A549 (cell line): ENCODE measurements around the gene NTN1. TPM values are rescaled to one million over a fixed set of nuclear protein-coding genes. Genes with fewer than 3 reads are reported as not detected.

Source experiments
- ATAC-seq, 2 experiments: fragments of 200-7000 bp in 1 of 2; fragments of >200 bp in 1 of 2; cut with Nextera tagmentation in 1 of 2; cut with Tn5 transposase in 1 of 2; 3 replicates each; pipeline versions ENCODE4 v1.8.0 to v1.9.1; 2018 to 2020; ENCODE audit warnings: mild to moderate bottlenecking in 1 of 2, moderate library complexity in 1 of 2
- CTCF ChIA-PET: fragments of 300-600 bp; sonication (Branson Sonifier 250); formaldehyde crosslinking; extraction: SDS; loops from one replicate; lab custom pipeline; 2021; ENCODE audit warnings: antibody characterized with exemption, inconsistent platforms; lab: Yijun Ruan, JAX
- POLR2A ChIA-PET: fragments of 350-600 bp; formaldehyde crosslinking; extraction: SDS; loops from one replicate; lab custom pipeline; 2021; ENCODE audit warnings: antibody characterized with exemption, inconsistent platforms; lab: Yijun Ruan, JAX
- DNase-seq, 2 experiments: peaks; one replicate each; pipeline versions ENCODE4 v3.0.0 to v3.0.0-alpha.2; 2011 to 2016; ENCODE audit warnings: low read depth in 1 of 2, low spot score in 1 of 2
- FAIRE-seq: peaks from 2 replicates; lab custom pipeline; 2011; peaks lifted over from hg19 to GRCh38; lab: Jason Lieb, UNC
- H3K27ac ChIP-seq, 2 experiments: fragments of >200 bp; sonication (Bioruptor Twin); formaldehyde crosslinking; 3 replicates each; pipeline ENCODE4 v1.5.1; 2016 to 2017
- H3K4me1 ChIP-seq: fragments of >200 bp; sonication (Bioruptor Twin); formaldehyde crosslinking; 3 replicates; pipeline ENCODE4 v1.6.1; 2016
- H3K4me2 ChIP-seq: fragments of >200 bp; sonication (Bioruptor Twin); formaldehyde crosslinking; 3 replicates; pipeline ENCODE4 v1.6.1; 2016
- H3K4me3 ChIP-seq: fragments of >200 bp; sonication (Bioruptor Twin); formaldehyde crosslinking; 3 replicates; pipeline ENCODE4 v1.5.1; 2016
- H3K9me3 ChIP-seq: fragments of >200 bp; sonication (Bioruptor Twin); formaldehyde crosslinking; 3 replicates; pipeline ENCODE4 v1.6.1; 2016
- ATOH8 ChIP-seq: fragments of 250-450 bp; sonication (Bioruptor Pico); IDR thresholded peaks from 2 replicates; pipeline ENCODE4 v1.5.0; 2020; ENCODE audit warnings: low read depth, mild to moderate bottlenecking, moderate library complexity
- CHD2 ChIP-seq: fragments of 150-350 bp; IDR thresholded peaks from 2 replicates; pipeline ENCODE4 v1.6.1; 2014; ENCODE audit warnings: low read length; ENCODE audit not compliant: partially characterized antibody
- EHMT2 ChIP-seq: fragments of 200-600 bp; sonication (generic); IDR thresholded peaks from 2 replicates; pipeline ENCODE4 v1.6.1; 2016; ENCODE audit warnings: antibody characterized with exemption, low read depth, mild to moderate bottlenecking, moderate library complexity
- ELK1 ChIP-seq: fragments of 150-350 bp; IDR thresholded peaks from 2 replicates; pipeline ENCODE4 v1.6.1; 2014; ENCODE audit warnings: low read depth, mild to moderate bottlenecking, low read length
- EP300 ChIP-seq, 2 experiments: fragments of >200 bp; sonication (Bioruptor Twin); formaldehyde crosslinking; IDR thresholded peaks; 2 replicates in 1 of 2; 3 replicates in 1 of 2; pipeline ENCODE4 v1.6.1; 2016 to 2017
- FOXS1 ChIP-seq: fragments of 250-450 bp; sonication (Bioruptor Pico); IDR thresholded peaks from 2 replicates; pipeline ENCODE4 v1.5.0; 2020; ENCODE audit warnings: mild to moderate bottlenecking, moderate library complexity
- HDAC2 ChIP-seq: fragments of 200-600 bp; sonication (generic); IDR thresholded peaks from 2 replicates; pipeline ENCODE4 v1.6.1; 2016
- HES2 ChIP-seq: fragments of >200 bp; sonication (Bioruptor Twin); formaldehyde crosslinking; IDR thresholded peaks from 2 replicates; pipeline ENCODE4 v1.6.1; 2016
- NPAS2 ChIP-seq: fragments of 250-450 bp; sonication (Bioruptor Pico); IDR thresholded peaks from 2 replicates; pipeline ENCODE4 v1.8.0; 2022; ENCODE audit warnings: mild to moderate bottlenecking, moderate library complexity, borderline replicate concordance
- POLR2A ChIP-seq: IDR thresholded peaks from 2 replicates; pipeline ENCODE4 v1.6.1; 2012; ENCODE audit warnings: mild to moderate bottlenecking, low read length
- RAD21 ChIP-seq, 2 experiments: fragments of >200 bp in 1 of 2; sonication (Bioruptor Twin) in 1 of 2; formaldehyde crosslinking in 1 of 2; IDR thresholded peaks in 1 of 2; conservative IDR thresholded peaks in 1 of 2; 2 replicates in 1 of 2; 3 replicates in 1 of 2; pipeline ENCODE4 v1.6.1; 2012 to 2018; ENCODE audit warnings: inconsistent platforms in 1 of 2
- RFX5 ChIP-seq: fragments of 450-650 bp; IDR thresholded peaks from 2 replicates; pipeline ENCODE4 v1.7.1; 2014; ENCODE audit warnings: antibody characterized with exemption, mild to moderate bottlenecking, moderate library complexity
- RNF2 ChIP-seq: fragments of 200-600 bp; sonication (generic); IDR thresholded peaks from 2 replicates; pipeline ENCODE4 v1.6.1; 2016; ENCODE audit warnings: low read depth, mild to moderate bottlenecking, antibody characterized with exemption, moderate library complexity, borderline replicate concordance
- SMC3 ChIP-seq: fragments of >200 bp; sonication (Bioruptor Twin); formaldehyde crosslinking; IDR thresholded peaks from 3 replicates; pipeline ENCODE4 v1.6.1; 2018; ENCODE audit warnings: inconsistent platforms
- ZC3H11A ChIP-seq: fragments of 450-650 bp; IDR thresholded peaks from 2 replicates; pipeline ENCODE4 v1.6.1; 2014; ENCODE audit warnings: antibody characterized with exemption, mild to moderate bottlenecking
- ZFP36 ChIP-seq: fragments of 450-650 bp; IDR thresholded peaks from 2 replicates; pipeline ENCODE4 v1.6.1; 2014; ENCODE audit warnings: borderline replicate concordance; ENCODE audit not compliant: partially characterized antibody
- ZNF302 ChIP-seq: fragments of 250-450 bp; sonication (Bioruptor Pico); IDR thresholded peaks from 2 replicates; pipeline ENCODE4 v1.9.0; 2021; ENCODE audit warnings: inconsistent platforms, mild to moderate bottlenecking, moderate library complexity
- ZSCAN20 ChIP-seq: fragments of 250-450 bp; sonication (Bioruptor Pico); IDR thresholded peaks from 2 replicates; pipeline ENCODE4 v1.8.0; 2022; ENCODE audit warnings: mild to moderate bottlenecking, moderate library complexity
- WGBS: methylation state at CpG from one replicate; pipeline ENCODE4 v1.1.6; 2017; ENCODE audit errors: missing lambda C conversion rate; 5-methylcytosine and 5-hydroxymethylcytosine counted together
- polyA minus RNA-seq: library from RNA; depleted of rRNA, polyadenylated mRNA; stranded (reverse); fragments of >200 nt; gene quantifications from 2 replicates; pipeline ENCODE4 v1.2.3, GENCODE V29; 2011; rRNA and poly(A)+ RNA removed
- polyA plus RNA-seq, 4 experiments: library from polyadenylated mRNA; depleted of rRNA in 3 of 4; stranded (reverse); fragments of >200 nt; fragmentation: RNase III in 1 of 4; extraction: RNeasy Plus Mini Kit Qiagen cat#74134 plus additional on column Dnase treatment in 1 of 4; gene quantifications; 2 replicates in 3 of 4; 3 replicates in 1 of 4; pipeline ENCODE4 v1.2.3, GENCODE V29; 2011 to 2017
- TF ChIP-seq, protein P1 (sequence below): IDR thresholded peaks from 2 replicates; pipeline ENCODE4 v1.6.1; 2012
- TF ChIP-seq, protein P2 (sequence below): fragments of >200 bp; sonication (Bioruptor Twin); formaldehyde crosslinking; IDR thresholded peaks from 3 replicates; pipeline ENCODE4 v1.6.1; 2016

The NTN1 gene
- polyA plus RNA-seq (2011; rRNA removed) (0.13 and 0.21 TPM in 2 replicates), polyA plus RNA-seq (2017; fragmentation: RNase III; extraction: RNeasy Plus Mini Kit Qiagen cat#74134 plus additional on column Dnase treatment) (0.12 to 0.20 TPM (median 0.17 TPM) in 3 replicates), polyA minus RNA-seq (0.10 and 0.12 TPM in 2 replicates)
- polyA plus RNA-seq (2012; cell fraction: cytosol; rRNA removed): 0.09 and 0.18 TPM in 2 replicates
- polyA plus RNA-seq (2012; cell fraction: nucleus; rRNA removed): 0.28 and 0.46 TPM in 2 replicates

DNA sequence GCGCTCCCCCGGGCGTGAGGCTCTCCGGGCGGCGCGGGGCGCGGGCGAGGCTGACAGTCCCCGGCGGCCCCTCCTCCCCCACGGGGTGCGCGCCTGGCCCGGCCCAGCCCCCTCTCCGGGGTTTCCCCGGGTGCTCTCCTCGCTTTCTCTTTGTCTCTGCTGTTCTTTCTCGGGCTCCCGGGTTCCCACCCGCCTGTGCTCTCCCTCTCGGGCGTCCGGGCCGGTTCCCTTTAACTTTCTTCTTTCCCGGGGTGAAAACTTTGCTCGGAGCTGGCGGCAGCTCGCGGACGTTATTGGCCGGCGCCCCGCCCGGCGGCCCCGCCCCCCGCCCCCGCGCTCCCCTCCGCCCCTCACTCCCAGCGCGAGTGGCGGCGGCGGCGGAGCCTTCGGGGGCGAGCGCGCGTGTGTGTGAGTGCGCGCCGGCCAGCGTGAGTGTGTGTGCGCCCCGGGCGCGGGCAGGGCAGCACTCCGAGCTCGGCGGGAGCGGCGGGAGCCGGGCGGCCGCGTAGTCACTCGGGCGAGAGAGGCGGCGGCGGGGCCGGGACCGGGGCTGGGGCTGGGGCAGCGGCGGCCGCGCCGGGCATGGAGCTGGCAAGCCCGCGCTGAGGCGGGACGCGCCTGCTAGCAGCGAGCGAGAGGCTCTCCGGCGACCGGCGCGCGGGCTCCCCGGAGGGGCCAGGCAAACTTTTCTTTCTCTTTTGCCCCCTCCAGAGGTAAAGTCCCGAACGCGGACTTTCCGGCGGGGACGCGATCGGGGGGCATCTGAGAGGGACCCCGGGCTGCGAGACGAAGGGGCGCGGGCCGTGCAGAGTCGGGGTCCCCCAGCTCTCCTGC is at the start of gene NTN1:
Gene NTN1 (plus strand): TSS at position 353 of the 834 bp plus-strand sequence. CDS start 864 bp downstream, outside the sequence.
- ChIA-PET CTCF (interaction anchor here (1.1 to 1.9 kb wide), 3 partner anchors 8 to 24 kb away, joined by 3 to 14 read pairs (median 5); no protein-coding TSS in a partner anchor), POLR2A (no interaction called here)
- H3K4me2 ChIP-seq: peak within 1 kb of the TSS; percentile 89
- ATAC-seq (peak; percentile 54 to 72), FAIRE-seq (no peak), DNase-seq (no peak)
- TF ChIP-seq ZFP36 (no peak), CHD2 (no peak), RAD21 (conservative IDR thresholded peaks at IDR 0.05 in 1 of 2, IDR thresholded peaks at IDR 0.05 in 1 of 2) (no peak), NPAS2 (CRISPR knock-in tag) (no peak), RNF2 (0 out of 2 replicates have a peak, but pooled peaks have one; percentile 47), HDAC2 (no peak; the same call in 1 of the 2 replicates)
- peak within 1 kb of the TSS; percentile 84 for H3K4me3 ChIP-seq
- H3K9me3 ChIP-seq: no peaks in the 10 kb centered on the region
- H3K27ac ChIP-seq: peak within 1 kb of the TSS in 1 of 2 experiments; percentile 66; a peak in 3 of 6 replicates
- H3K4me1 ChIP-seq: peaks cover 14% of the 10 kb centered on the region; the same call in 1 of the 3 replicates
- WGBS: under 1% methylated on average over 33 of the region's 111 CpGs

DNA sequence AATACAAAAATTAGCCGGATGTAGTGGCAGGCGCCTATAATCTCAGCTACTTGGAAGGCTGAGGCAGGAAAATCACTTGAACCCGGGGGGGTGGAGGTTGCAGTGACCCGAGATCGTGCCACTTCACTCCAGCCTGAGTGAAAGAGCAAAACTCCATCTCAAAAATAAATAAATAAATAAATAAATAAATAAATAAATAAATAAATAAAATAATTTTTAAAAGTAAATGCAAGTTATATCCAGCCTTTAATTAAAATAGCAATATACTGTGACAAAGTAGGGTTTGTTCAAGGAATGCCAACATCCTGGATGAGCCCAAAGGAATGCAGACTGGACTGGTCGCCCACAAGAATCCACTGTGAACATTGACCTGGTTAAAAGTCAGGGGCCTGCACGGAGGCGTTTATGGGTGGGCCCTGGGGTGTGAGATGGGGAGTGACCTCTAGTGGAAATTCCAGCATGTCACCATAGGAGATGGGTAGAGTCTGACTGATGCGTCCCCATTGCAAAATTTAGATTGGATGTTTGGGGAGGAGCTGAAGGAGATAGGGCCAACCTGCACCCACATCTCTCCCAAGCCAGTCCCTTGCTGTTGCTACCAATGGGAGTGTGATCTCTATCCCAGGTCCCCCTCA is 46.1 kb upstream of the NTN1 start:
- Histone ChIP-seq H3K4me1 (no peaks in the 10 kb centered on the region), H3K9me3 (peaks cover 22% of the 10 kb centered on the region), H3K27ac (no peak overlapping the region), H3K4me3 (no peak overlapping the region), H3K4me2 (no peak overlapping the region)
- FAIRE-seq: no peak
- CTCF ChIA-PET: interaction anchor here (1.0 to 1.4 kb wide), 5 partner anchors 10 to 28 kb away, joined by 3 to 5 read pairs (median 3); no protein-coding TSS in a partner anchor
- no peak for DNase-seq
- no peak; a peak in 1 of 6 replicates for ATAC-seq
- WGBS: 49% methylated on average over 9 of the region's 9 CpGs
- TF ChIP-seq, protein P1, sequence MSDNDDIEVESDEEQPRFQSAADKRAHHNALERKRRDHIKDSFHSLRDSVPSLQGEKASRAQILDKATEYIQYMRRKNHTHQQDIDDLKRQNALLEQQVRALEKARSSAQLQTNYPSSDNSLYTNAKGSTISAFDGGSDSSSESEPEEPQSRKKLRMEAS: no peak
- peak; percentile 77 for TF ChIP-seq ZC3H11A
- POLR2A ChIA-PET: no interaction called here

- TF ChIP-seq SMC3 (no peak), EP300 (IDR thresholded peaks at IDR 0.05) (no peak), RFX5 (no peak), ELK1 (no peak), FOXS1 (CRISPR knock-in tag) (no peak), EHMT2 (no peak), ZSCAN20 (CRISPR knock-in tag) (no peak), POLR2A (no peak), ATOH8 (CRISPR knock-in tag) (no peak), HES2 (no peak), ZNF302 (CRISPR knock-in tag) (no peak)
- TF ChIP-seq, protein P2, sequence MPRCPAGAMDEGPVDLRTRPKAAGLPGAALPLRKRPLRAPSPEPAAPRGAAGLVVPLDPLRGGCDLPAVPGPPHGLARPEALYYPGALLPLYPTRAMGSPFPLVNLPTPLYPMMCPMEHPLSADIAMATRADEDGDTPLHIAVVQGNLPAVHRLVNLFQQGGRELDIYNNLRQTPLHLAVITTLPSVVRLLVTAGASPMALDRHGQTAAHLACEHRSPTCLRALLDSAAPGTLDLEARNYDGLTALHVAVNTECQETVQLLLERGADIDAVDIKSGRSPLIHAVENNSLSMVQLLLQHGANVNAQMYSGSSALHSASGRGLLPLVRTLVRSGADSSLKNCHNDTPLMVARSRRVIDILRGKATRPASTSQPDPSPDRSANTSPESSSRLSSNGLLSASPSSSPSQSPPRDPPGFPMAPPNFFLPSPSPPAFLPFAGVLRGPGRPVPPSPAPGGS: no peak
- ChIA-PET CTCF (interaction anchor here (1.1 to 1.4 kb wide), 2 partner anchors 9 to 19 kb away, joined by 3 to 5 read pairs; no protein-coding TSS in a partner anchor), POLR2A (no interaction called here)
- no peak overlapping the region for H3K27ac ChIP-seq
- 8% methylated on average over 1 of the region's 1 CpG for WGBS
- no peaks in the 10 kb centered on the region for H3K4me1 ChIP-seq
- peaks cover 18% of the 10 kb centered on the region for H3K9me3 ChIP-seq
- FAIRE-seq: no peak
- ATAC-seq: no peak
- DNase-seq: no peak
- no peak overlapping the region for H3K4me3 ChIP-seq
- no peak overlapping the region for H3K4me2 ChIP-seq
Measured at GRCh38 chr17:8976638-8977037, 44.7 kb upstream of the NTN1 start.
